Stimulated activated CD4-positive, alpha-beta T cell treated with anti-CD3 and anti-CD28 coated beads, Interleukin-1b, Interleukin-23, amount 100 ng/mL, for 1 hour (primary cell): Measurements from ENCODE around the gene POLR3A.
"Not testable (repeated sequence)": the region's sequence is repeated elsewhere in the genome, so short reads cannot be mapped to it uniquely, and the experiment has no call there.

Experiments
- DNase-seq, 2 donors: peaks; one replicate each; pipeline ENCODE4 v3.0.0-alpha.2; 2020; ENCODE audit warnings: low read depth in 2 of 2

POLR3A gene

GRCh38 chr10:78021201-78021600, 8.1 kb downstream of the POLR3A start:
- no peak for DNase-seq

- no peak for DNase-seq
These were observed 10.1 kb downstream of the POLR3A start for GRCh38 chr10:78019264-78019663.

GRCh38 chr10:78017856-78018255, 11.5 kb downstream of the POLR3A start:
- no peak for DNase-seq

GRCh38 chr10:78015546-78015945, 13.8 kb downstream of the POLR3A start:
- DNase-seq, result no peak

- no peak for DNase-seq
These were observed 15.8 kb downstream of the POLR3A start for GRCh38 chr10:78013564-78013963.

- no peak for DNase-seq
These were observed 18.2 kb downstream of the POLR3A start for GRCh38 chr10:78011065-78011464.

GRCh38 chr10:78010278-78010677, 19.0 kb downstream of the POLR3A start:
- DNase-seq, result no peak

GRCh38 chr10:78009662-78010061, 19.7 kb downstream of the POLR3A start:
- no peak for DNase-seq

- DNase-seq, result no peak
These were observed 22.1 kb downstream of the POLR3A start for GRCh38 chr10:78007172-78007571.

GRCh38 chr10:78004215-78005026, 24.9 kb downstream of the POLR3A start:
- DNase-seq, result no peak

- no peak for DNase-seq
These were observed 26.6 kb downstream of the POLR3A start for GRCh38 chr10:78002541-78003288.

- no peak for DNase-seq
These were observed 28.3 kb downstream of the POLR3A start for GRCh38 chr10:78000956-78001472.

- DNase-seq, result no peak
These were observed 29.1 kb downstream of the POLR3A start for GRCh38 chr10:78000206-78000605.

- DNase-seq, result not testable (repeated sequence)
These were observed 30.5 kb downstream of the POLR3A start for GRCh38 chr10:77998780-77999179.

GRCh38 chr10:77993620-77994019, 35.7 kb downstream of the POLR3A start:
- no peak for DNase-seq

GRCh38 chr10:77989081-77989724, 40.1 kb downstream of the POLR3A start:
- DNase-seq, result no peak

- DNase-seq, result no peak
These were observed 41.6 kb downstream of the POLR3A start for GRCh38 chr10:77987671-77988255.

- DNase-seq, result no peak
These were observed 44.3 kb downstream of the POLR3A start for GRCh38 chr10:77984986-77985385.

- no peak for DNase-seq
These were observed 45.7 kb downstream of the POLR3A start for GRCh38 chr10:77983384-77984341.

GRCh38 chr10:77981281-77981680, 48.0 kb downstream of the POLR3A start:
- DNase-seq, result no peak

- no peak for DNase-seq
These were observed 50.1 kb downstream of the POLR3A start for GRCh38 chr10:77979221-77979620.
